ENCODE results near the gene ZNF628.

GRCh38 chr19:55482156-55482961 is 5.9 kb downstream of the ZNF628 start:
- TF ChIP-seq GABPA (IDR thresholded peaks at IDR 0.05; ENCODE audit: low read depth) (no peak), CTCF (IDR thresholded peaks at IDR 0.05; ENCODE audit: insufficient read depth, low read length) (no peak), POLR2AphosphoS5 (IDR thresholded peaks at IDR 0.05; ENCODE audit: low read depth) (no peak)

Measured in HL-60 (cell line).